ENCODE data around the gene LHX3.

DNA sequence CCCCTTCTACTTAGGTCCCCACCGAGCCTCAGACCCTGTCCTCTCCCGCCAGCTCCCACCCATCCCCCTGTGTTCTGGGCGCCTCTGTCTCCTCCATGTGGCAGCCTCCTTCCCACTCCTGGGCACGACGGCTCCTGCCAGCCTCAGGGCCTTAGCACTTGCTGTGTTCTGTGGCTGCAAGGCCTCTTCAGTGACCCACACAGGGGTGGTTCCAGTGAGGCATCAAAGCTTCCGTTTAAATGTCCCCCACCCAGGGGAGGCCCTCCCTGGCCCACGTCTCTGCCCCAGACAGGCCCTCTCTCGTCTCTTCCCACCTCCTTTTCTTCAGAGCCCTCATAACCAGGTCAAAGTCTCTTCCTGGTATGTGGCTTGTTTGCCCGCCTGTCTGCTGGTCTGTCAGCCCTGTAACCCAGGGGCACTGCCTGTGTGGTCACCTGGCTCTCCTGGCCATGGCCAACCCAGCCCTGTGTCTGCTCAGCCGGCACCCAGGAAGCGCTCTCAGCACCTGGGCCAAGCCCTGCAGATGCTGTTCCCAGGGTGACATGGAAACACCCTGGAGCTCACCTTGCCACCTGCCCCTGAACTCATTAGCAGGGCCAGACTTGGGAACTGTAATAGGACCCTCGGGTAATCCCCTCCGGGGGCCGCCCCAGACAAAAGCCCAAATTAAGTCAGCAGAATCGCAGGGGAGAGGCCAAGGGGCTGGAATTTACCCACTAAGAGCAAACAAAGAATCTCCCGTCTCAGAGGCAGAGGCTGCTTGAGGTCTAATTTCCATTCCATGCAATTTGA is 33.7 kb downstream of the LHX3 start:
- TF ChIP-seq CEBPB (IDR thresholded peaks at IDR 0.05) (no peak), EGR1 (IDR thresholded peaks at IDR 0.05) (no peak)

Measured in Ishikawa (cell line).